Uterus (tissue), 2 donors: ENCODE results near the gene ANKK1.

ENCODE experiments used
- POLR2A ChIP-seq, 2 donors: fragments of 450-650 bp; IDR thresholded peaks; one replicate each; pipeline ENCODE4 v1.6.1; 2016; ENCODE audit warnings: antibody characterized with exemption in 2 of 2, mild to moderate bottlenecking in 1 of 2, moderate library complexity in 1 of 2
- TF ChIP-seq, protein P1 (sequence below), 4 experiments: fragments of 200-600 bp in 2 of 4; fragments of 450-650 bp in 2 of 4; sonication (generic) in 2 of 4; IDR thresholded peaks; one replicate each; pipeline ENCODE4 v1.5.1; 2016 to 2019; ENCODE audit warnings: antibody characterized with exemption in 4 of 4, mild to moderate bottlenecking in 2 of 4, moderate library complexity in 1 of 4

DNA sequence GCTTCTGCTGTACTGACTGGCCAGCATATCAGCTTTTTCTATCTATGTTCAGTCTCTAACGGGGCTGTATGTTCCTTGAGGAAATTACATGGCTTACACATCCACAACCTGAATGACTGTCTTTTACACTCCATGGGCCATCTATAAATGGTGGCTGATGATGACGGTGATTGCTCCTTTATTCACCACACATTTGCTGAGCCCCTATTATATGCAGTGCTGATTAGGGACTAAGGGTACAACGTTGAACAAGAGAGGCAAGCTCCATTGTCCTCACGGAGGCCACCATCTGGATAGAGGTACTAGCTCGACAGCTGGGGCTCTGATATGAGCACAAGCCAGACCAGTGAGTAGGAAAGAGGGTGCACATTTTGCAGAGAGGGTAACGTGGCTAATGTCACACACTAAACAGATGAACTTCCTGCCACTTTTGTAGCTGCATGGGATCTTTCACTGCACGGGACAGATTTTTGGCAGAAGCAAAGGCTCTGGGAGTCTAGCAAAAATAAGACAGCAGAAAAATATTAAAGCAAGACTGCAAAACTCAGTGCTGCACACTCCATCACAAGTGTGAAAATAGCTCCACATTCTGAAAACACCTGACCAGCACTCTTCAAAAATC is 57.0 kb downstream of the ANKK1 start:
- TF ChIP-seq POLR2A (IDR thresholded peaks at IDR 0.05) = no peak
- TF ChIP-seq, protein P1, sequence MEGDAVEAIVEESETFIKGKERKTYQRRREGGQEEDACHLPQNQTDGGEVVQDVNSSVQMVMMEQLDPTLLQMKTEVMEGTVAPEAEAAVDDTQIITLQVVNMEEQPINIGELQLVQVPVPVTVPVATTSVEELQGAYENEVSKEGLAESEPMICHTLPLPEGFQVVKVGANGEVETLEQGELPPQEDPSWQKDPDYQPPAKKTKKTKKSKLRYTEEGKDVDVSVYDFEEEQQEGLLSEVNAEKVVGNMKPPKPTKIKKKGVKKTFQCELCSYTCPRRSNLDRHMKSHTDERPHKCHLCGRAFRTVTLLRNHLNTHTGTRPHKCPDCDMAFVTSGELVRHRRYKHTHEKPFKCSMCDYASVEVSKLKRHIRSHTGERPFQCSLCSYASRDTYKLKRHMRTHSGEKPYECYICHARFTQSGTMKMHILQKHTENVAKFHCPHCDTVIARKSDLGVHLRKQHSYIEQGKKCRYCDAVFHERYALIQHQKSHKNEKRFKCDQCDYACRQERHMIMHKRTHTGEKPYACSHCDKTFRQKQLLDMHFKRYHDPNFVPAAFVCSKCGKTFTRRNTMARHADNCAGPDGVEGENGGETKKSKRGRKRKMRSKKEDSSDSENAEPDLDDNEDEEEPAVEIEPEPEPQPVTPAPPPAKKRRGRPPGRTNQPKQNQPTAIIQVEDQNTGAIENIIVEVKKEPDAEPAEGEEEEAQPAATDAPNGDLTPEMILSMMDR (IDR thresholded peaks at IDR 0.05) = no peak
